ENCODE measurements around the gene PDCD1LG2.
"Not testable (repeated sequence)": the region's sequence is repeated elsewhere in the genome, so short reads cannot be mapped to it uniquely, and the experiment has no call there.

PDCD1LG2 gene

DNA sequence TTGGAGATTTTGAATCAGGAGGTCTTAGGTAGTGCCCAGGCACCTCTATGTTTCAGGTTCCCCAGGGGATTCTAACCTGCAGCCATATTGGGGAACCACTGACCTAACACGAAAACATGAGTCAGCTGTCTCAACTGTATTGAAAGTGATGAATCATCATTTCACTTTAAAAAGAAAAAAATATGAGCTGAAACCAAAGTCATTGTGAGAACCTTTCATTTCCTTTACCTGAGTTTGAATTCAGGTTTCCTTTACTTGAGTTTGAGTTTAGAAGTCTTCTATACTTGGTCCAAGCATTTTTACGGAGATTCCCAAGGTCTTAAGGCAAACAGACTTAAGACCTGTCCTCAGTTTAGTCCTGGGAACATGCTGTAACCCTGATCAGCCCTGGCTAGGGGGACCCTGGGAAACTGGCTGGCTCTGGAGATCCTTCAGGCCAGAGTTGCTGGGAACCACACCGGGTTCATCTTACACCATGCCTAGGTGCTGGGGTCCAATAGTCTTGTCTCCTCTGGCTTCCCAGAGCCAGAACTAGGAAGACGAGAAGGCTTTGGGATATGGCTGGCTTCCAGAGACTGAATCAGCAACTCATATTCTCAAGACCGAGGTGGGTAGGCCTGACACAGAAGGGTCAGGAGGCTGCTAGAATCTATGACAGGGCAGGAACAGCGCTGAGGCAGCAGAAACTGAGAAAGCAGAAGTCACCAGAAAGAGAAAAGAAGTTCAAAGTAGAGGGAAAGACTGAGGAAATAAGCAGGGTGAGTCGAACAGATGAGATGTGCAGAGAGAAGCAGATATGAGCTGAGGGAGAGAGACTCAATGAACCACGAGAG, 16.4 kb upstream of the PDCD1LG2 start:
- DNase-seq (ENCODE audit: insufficient read length, low spot score): peak; percentile 26

DNA sequence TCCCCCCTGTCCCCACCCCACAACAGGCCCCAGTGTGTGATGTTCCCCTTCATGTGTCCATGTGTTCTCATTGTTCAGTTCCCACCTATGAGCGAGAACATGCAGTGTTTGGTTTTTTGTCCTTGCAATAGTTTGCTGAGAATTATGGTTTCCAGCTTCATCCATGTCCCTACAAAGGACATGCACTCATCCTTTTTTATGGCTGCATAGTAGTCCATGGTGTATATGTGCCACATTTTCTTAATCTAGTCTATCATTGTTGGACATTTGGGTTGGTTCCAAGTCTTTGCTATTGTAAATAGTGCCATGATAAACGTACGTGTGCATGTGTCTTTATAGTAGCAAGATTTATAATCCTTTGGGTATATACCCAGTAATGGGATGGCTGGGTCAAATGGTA, 15.6 kb upstream of the PDCD1LG2 start:
- not testable (repeated sequence) for FAIRE-seq; DNase-seq (ENCODE audit: insufficient read length, low spot score)

More for the DNA sequence above, 16.4 kb upstream of the PDCD1LG2 start:
- FAIRE-seq: no peak

DNA sequence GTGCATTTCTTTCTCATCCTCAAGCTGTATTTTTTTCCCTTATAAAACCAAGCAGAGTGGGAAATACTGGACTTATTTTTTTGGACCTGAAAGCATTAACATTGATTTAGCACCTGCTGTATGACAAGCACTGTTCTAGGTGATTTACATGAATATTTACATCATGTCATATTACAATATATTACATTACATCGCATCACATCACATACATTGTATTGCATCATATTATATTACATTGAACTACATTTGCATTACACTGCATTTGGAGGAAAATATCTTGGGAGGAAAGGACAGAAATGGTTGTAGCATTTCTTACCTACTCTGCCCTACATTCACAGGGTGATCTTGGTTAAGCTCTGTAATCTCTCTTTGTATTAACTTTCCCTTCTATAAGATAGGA, 11.2 kb upstream of the PDCD1LG2 start:
- DNase-seq (ENCODE audit: insufficient read length, low spot score) (no peak), FAIRE-seq (no peak)

DNA sequence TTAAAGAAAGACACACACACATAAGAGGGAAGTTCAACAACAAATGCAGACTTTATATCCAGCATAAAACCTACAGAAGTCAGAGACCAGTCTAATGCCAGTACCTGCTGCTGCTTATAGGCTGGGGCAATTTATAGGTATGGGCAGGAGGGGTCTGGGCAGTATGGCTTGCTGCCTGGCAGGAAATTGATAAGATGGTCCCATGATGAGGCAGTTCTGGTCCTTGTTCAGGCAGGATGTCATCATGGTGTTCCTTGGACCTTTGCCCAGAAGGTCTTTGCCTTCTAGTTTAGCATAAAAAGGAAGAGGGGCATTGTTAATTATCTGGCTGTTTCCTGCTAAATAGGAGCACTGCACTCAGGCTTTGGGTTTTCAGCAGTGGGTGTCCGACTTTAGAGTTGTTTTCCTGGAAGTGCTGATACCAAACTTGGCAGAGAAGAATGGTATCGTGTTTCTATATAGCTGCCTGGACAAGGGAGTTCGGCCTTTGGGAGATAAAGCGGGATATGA, 10.4 kb upstream of the PDCD1LG2 start:
- FAIRE-seq (peak; percentile 31), DNase-seq (ENCODE audit: insufficient read length, low spot score) (no peak)

DNA sequence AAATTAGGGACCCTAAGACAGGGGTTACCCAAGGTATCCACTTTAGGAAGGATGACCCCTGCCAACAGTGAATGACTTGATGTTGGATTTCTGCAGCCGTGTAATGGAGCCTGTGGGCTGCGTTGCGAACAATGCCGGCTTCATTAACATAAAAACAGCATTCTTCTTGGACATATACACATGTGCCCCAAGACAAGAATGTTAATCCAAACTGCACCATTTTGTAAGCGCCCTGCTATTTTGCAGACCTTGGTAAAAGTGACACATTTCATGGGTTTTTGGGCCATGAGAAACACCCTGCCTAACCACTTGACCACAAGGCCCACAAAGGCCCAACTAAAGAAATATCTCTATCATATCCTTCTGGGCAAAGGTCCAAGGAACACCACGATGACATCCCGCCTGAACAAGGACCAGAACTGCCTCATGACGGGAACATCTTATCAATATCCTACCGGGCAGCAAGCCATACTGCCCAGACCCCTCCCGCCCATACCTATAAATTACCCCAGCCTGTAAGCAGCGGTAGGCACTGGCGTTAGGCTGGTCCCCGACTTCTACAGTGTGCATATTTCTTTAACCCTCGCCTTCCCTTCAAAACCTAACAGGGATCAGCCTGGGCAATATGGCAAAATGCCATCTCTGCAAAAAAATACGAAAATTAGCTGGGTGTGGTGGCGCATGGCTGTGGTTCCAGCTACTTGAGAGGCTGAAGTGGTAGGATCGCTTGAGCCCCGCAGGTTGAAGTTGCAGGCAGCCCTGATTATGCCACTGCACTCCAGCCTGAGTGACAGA, 9.7 kb upstream of the PDCD1LG2 start:
- no peak for DNase-seq (ENCODE audit: insufficient read length, low spot score)
- no peak for FAIRE-seq

DNA sequence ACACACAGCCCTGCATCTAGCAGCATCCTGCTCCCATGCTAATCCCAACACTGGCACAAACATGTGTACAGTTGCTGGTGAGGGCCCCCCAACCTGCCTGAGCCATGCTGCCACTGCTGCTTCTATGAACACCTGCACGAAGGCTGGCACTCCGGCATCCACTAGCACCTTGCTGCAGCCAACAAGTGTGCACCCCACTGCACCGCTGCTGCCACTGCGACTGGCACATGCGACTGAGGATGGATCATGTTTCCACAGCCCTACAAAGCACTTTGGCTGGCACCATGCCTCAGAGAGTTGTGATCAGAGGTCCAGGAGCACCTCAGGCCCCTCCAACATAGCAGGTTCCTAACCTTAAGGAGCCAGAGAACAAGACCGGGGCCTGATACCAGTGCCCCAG, 7.8 kb upstream of the PDCD1LG2 start:
- DNase-seq (ENCODE audit: insufficient read length, low spot score): no peak
- no peak for FAIRE-seq

DNA sequence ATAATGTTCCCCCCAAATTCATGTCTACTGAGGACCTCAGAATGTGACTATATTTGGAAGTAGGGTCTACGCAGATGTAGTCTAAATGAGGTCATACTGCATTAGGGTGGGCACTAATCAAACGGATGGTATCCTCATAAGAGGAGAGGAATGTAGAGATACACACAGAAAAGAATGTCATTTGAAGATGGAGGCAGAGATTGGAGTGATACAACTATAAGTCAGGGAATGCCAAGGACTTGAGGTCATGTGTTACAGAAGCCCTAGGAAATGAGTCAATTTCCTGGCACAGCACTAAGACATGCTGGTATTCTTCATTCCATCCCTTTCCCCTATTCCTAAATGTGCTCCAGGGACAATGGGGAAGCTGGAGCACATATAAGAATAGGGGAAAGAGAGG, 758 bp upstream of the PDCD1LG2 start:
- FAIRE-seq (peak; percentile 74), DNase-seq (ENCODE audit: insufficient read length, low spot score) (peak; percentile 54)

DNA sequence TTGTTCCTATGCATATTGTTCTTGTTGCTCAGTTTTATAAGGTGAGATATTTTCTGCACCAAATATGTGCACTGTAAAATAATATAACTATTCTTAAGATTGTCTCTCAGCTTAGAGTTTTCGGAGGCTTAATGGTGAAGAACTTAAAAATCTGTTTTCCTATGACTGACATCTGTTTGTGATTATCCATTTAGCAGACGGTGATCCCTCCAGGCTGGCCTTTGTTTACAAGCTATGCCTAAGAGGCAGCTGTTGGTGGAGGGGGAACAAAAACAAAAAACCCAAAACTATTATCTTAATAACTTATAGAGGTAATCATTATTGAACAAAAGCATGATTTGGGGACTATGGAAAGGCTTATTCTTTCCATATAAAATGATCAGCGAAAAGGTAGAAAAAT, 658 bp downstream of the PDCD1LG2 start:
- no peak for DNase-seq (ENCODE audit: insufficient read length, low spot score)
- no peak for FAIRE-seq

DNA sequence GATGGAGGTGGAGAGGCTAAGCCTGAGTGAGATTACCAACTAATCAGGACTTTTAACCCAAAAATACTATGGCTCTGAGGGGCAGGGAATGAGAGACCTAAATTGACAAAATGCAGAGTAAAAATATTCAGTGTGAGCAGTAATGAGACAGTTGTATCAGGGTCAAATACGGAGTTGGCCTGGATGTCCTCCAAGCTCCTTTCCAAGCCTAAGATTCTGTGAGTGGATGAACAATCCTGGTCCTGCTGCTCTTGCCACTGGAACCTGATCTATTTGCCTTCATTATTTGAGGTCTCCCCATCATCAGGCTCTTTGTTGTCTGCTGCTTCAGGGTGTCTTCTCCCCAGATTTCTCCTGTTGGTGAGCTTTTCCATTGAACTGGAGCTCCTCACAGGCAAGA, 1.1 kb downstream of the PDCD1LG2 start:
- FAIRE-seq (no peak), DNase-seq (ENCODE audit: insufficient read length, low spot score) (no peak)

DNA sequence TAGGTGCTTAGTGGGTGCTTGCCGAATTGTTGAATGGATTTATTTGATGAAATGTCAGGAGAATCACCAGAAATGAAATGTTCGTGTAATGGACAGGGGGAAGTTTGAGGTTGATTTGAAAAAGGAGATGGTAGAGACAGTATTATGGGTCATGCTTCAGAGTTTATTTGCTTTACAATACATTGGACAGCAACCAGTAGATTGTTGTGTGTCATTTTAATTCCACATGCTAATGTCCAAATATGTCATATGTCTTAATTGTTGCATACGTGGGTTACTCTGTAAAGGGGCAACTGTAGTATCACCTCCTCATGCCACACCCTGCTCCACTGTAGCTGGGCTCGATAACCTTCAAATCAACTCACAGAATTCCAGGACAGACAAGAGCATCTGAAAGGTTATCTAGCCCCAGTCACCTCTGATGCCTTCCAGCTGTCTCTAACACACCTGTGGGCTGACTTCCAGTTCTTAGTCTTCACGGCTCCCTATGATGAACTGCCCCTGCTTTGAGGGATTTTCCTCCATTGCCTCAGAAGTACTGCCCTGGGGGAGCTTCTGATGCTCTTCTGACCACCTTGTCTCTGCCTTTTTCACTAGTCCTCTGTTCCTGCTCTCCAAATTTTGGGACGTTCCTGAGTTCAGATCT, 1.7 kb downstream of the PDCD1LG2 start:
- no peak for DNase-seq (ENCODE audit: insufficient read length, low spot score)
- FAIRE-seq: no peak

DNA sequence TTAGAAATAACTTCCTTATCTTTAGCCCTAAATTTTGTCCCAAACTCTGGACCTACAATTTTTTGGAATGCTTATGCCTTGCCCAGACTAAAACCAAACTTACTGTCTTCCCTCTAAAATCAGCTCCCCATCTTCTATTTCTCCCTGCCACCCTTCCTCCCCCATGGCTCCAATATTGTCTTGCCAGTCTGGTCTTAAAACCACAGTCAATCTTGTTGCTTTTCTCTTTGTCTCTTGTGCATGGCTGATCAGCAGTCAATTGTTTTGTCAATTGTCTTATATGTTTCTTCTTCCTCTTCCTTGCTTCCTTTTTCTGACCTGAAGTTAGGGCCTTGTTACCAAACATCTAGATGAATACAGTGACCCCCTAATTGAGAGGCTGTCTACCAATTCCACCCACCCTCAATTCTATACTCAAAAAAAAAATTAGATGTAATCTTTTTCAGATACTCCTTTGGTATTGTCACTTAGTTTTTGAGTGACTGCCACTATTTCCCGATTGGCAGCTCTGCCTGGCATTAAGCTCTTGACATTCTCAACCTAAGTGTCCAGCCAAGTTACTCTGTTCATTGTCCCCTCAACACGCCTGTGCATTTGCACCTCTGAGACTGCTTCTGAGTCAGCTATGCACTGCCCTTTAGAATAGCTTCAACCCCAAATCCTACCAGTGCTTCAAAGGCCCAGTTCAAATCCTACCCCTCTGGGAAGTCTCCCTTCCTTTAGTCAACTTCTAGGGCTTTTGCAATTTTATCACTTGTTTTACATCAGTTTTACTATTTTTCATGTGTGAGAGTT, 2.5 kb downstream of the PDCD1LG2 start:
- FAIRE-seq (no peak), DNase-seq (ENCODE audit: insufficient read length, low spot score) (no peak)

DNA sequence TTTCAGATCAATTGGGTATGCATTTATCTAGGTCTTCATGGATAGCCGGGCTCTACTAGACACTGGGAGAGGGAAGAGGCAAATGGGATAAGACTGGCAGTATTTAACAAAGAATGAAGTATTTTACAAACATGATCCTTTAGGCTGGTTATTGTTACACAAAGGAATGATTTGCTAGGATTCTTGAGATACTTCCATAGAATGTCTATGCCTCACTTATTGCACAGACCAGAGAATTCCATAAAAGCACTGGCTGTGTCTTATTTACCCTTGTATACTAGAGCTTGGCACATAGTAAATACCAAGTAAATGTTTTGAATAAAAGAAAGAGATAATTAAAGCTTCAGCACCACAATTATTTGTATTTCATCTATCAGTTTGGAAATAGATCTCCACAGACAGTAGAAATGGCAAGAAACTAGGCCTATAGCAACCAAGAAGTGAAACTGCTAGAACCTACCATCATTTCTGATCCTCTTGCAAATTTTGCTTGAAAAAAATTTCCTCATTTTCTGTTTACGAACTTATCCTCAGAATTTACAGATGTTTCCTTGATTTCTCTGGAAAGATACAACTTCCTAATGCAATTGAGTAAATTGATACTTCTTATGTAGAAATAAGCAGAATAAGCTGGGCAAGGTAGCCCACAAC, 3.8 kb downstream of the PDCD1LG2 start:
- FAIRE-seq (no peak), DNase-seq (ENCODE audit: insufficient read length, low spot score) (no peak)

DNA sequence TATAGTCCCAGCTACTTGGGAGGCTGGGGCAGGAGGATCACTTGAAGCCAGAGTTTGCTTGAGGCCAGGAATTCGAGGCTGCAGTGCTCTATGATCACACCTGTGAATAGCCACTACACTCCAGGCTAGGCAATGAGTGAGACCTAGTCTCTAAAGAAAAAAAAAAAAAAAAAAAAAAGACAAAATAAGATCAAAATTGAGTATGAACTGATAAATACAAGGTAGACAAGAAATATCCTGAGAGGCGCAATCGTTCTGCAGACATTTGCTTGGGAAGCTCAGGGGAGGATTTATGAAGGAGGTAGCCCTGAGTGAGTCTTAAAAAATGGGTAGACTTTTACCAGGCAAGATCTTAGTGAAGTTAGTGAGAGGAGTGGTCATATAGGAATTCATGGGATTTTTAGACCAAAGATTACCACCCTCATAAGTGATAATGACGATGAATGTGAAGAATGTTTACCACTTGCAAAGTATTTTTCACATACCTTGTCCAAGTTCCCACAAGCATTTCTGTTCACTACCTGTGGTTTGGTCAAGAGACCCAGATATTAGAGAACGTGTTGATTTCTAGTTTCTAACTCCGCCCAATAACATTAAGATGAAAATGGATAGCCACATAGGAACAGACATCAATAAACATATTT, 4.4 kb downstream of the PDCD1LG2 start:
- DNase-seq (ENCODE audit: insufficient read length, low spot score): no peak
- FAIRE-seq: no peak

DNA sequence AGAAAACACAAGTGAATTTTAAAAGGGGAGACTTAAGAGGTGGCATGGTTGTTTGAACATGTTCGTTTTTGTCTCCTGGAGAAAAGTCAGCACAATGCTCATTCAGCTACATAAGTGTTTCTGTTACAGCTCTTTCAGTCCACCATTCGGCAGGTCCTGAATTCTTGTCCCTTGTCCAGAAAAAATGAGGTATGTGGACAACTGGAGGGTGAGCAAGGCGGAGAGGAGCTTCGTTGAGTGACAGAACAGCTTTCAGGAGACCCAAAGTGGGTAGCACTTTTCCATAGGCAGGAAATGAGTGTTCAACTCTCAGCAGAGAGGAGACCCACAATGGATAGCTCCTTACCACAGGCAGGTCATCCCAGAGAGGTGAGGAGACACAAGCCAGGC, 4.9 kb downstream of the PDCD1LG2 start:
- no peak for DNase-seq (ENCODE audit: insufficient read length, low spot score)
- FAIRE-seq: no peak

DNA sequence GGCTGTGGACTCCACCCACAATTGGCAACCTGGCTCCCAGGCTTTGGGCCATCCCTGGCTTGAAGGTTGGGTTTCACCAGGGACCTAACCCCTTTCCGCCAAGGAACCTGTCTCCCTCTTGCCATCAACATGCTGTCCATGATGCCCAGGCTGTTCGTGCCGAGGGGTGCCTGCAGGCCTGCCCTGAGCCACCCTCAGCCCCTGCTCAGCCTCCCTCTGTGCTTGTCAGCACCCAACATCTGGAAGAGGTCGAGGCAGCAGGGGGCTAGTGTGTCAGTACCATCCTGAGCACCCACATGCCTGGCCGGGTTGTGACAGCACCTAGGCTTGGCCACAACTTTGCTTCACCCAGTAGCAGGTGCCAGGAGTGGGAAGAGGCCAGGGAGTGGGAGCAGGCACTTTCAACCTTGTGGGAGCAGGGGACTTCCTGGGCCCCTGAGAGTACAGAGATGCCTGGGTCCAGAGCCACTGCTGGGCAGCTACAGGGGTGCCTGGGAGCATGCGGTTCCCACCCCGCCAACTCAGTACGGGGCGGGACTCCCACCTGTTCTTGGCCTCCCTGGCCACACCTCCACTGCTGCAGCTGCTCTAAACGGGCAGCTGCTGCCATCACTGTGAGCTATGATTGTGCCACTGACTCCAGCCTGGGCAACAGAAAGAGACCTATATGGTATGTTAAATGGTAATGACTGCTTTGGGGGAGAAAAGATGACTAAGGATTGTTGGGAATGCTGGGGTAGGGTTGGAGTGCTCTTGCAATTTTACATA, 6.3 kb downstream of the PDCD1LG2 start:
- FAIRE-seq: no peak
- no peak for DNase-seq (ENCODE audit: insufficient read length, low spot score)

DNA sequence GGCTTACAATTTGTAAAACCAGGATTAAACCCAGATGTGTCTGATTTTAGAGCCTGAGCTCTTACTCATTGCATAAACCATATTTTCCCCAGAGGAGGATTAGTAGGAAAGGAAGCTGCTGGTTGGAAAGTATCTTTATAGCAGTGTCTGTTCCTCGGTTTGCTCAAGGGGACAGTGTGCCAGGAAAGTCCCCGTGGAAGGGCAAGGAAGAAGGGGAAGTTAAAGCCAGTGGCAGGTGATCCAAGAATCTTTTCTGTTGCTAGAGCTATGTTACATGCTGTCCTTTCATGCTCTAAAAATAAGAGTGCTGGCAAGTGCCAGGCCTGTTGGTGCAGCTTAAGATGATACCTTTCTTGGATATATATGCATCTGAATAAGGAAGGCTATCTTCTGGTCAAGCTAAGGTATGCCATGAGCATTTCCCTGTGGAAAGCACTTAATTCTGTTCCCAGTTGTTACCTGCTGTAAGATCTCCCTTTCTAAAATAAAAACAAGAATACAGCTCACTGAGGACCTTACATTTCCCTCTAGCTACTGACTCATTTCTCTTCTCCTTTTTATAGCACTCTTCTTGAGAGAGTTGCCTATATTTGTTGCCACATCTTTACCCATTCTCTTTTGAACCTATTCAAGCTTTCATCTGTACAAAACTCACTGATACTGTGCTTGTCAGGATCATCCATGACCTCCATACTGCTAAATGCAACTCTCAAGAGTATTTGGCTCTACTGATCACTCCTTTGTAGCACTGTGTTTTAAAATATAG, 8.0 kb downstream of the PDCD1LG2 start:
- DNase-seq (ENCODE audit: insufficient read length, low spot score): no peak
- FAIRE-seq: no peak

DNA sequence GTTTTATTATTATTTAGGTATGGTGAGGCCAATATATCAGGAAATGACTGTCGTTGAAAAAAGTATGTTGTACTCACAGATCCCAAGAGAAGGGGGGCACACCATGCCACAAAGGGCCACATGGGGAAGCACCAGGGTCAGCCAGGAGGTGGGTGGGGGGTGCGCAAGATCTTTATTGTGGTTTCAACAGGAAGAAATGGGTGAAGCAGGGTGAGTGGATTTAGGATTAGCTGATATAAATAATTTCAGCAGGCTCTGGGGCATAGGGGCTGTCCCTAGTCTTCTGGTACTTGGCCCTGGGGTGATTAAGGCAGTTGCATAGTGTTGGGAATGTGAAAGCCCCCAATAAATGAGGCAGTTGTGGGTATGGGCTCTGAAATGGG, 8.6 kb downstream of the PDCD1LG2 start:
- no peak for FAIRE-seq
- no peak for DNase-seq (ENCODE audit: insufficient read length, low spot score)

DNA sequence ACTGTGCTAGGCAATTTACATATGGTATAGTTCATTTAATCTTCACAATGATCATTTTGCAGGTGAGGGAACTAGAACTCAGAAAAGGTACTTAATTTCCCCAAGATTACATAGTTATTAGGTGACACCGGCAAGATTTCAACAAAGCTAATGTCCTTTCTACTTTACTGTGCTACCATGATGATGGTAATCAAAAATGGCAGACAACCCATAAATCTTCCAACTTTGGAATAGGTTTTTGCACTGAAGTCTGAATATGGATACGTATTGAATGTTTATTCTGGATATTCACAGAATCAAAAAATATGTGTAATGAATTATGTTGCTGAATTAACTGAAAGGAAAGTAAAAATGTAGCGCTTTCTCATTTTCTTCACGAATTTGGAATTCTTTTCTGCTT, 13.8 kb downstream of the PDCD1LG2 start:
- DNase-seq (ENCODE audit: insufficient read length, low spot score): no peak
- FAIRE-seq: no peak
